Measurements from ENCODE around the gene TMEM178A. TPM values are rescaled to one million over a fixed set of nuclear protein-coding genes. Genes with fewer than 3 reads are reported as not detected.

Gene TMEM178A
- total and polyA plus RNA-seq, 2 of the 8 experiments (the other 6 are each of a cell fraction or from before 2014, with no cell fraction given) = 11.2 to 14.9 TPM

- no peaks in the 10 kb centered on the region for H3K79me1 ChIP-seq (ENCODE audit: low read depth, low read length)
- H3K4me3 ChIP-seq (ENCODE audit: extremely low read depth in 1 of 4, insufficient read depth in 2 of 4, low read depth in 3 of 4, low read length in 4 of 4) = no peak overlapping the region
- no peak overlapping the region for H4K8ac ChIP-seq (ENCODE audit: extremely low read depth, insufficient read depth, low read length)
- no peak for DNase-seq (ENCODE audit: low read depth in 1 of 2, low spot score in 2 of 2)
- no peak overlapping the region for H2AK5ac ChIP-seq (ENCODE audit: low read depth, low read length)
- H2BK5ac ChIP-seq (ENCODE audit: low read depth, low read length) = 0 out of 2 replicates have a peak overlapping the region, but pooled peaks have one; percentile 45
- H3K4ac ChIP-seq (replicated peaks; ENCODE audit: insufficient read length, low read depth, low read length) = no peak overlapping the region
- no peak overlapping the region for H3K27ac ChIP-seq (ENCODE audit: low read depth, low read length)
- H3K9ac ChIP-seq (replicated peaks in 1 of 4; ENCODE audit: extremely low read depth in 1 of 4, low read depth in 3 of 4, low read length in 3 of 4) = 0 out of 7 replicates have a peak overlapping the region, but pooled peaks of 1 of the 4 experiments have one; percentile 11
- no peak overlapping the region for H3K14ac ChIP-seq (ENCODE audit: insufficient read length)
- POLR2A ChIA-PET (ENCODE audit: partially characterized antibody) = interaction anchor here (1.2 kb wide), 1 partner anchor 22 kb away, joined by 3 read pairs; no protein-coding TSS in a partner anchor
- no peaks in the 10 kb centered on the region for H3K79me2 ChIP-seq (ENCODE audit: control insufficient read depth in 1 of 2, insufficient read depth in 2 of 2, low read length in 2 of 2)
- no peaks in the 10 kb centered on the region; a peak in 1 of 8 replicates for H3K36me3 ChIP-seq (ENCODE audit: control insufficient read depth in 2 of 4, insufficient read depth in 4 of 4, low read length in 3 of 4)
- H4K91ac ChIP-seq (replicated peaks; ENCODE audit: insufficient read length, low read length) = no peak overlapping the region
- peaks cover 0 to 4% (median 0%) of the 10 kb centered on the region in 4 experiments; a peak in 1 of 7 replicates for H3K4me1 ChIP-seq (replicated peaks in 1 of 4; ENCODE audit: control insufficient read depth in 3 of 4, insufficient read depth in 4 of 4, low read length in 3 of 4)
- CTCF ChIA-PET (ENCODE audit: partially characterized antibody) = interaction anchor here (1.0 kb wide), 1 partner anchor 39 kb away, joined by 4 read pairs; no protein-coding TSS in a partner anchor
- no peak overlapping the region for H2BK20ac ChIP-seq (ENCODE audit: low read length)
- H2AFZ ChIP-seq (ENCODE audit: low read length) = peak overlapping the region; percentile 92; the same call in 1 of the 2 replicates
- H3K18ac ChIP-seq (ENCODE audit: extremely low read depth, low read length) = no peak overlapping the region
- H3K56ac ChIP-seq (replicated peaks; ENCODE audit: insufficient read length, low read depth, low read length) = no peak overlapping the region
- no peak overlapping the region for H4K5ac ChIP-seq (ENCODE audit: insufficient read length, low read depth, low read length)
- 79% methylated on average over 5 of the region's 5 CpGs; no CpG with 5 or more reads in 1 of the 2 experiments for WGBS, 2 experiments (ENCODE audit: extremely low coverage in 1 of 2, insufficient coverage in 1 of 2, insufficient read length in 1 of 2, insufficient replicate concordance in 2 of 2, low coverage in 1 of 2, low lambda C conversion rate in 2 of 2, missing lambda C conversion rate in 1 of 2)
- no peaks in the 10 kb centered on the region for H3K27me3 ChIP-seq (replicated peaks in 1 of 4; ENCODE audit: control insufficient read depth in 3 of 4, extremely low read depth in 1 of 4, insufficient read depth in 3 of 4, low read length in 3 of 4)
- H3K23ac ChIP-seq (ENCODE audit: insufficient read length) = no peak overlapping the region
- H2BK12ac ChIP-seq (ENCODE audit: low read depth, low read length) = no peak overlapping the region
- no peaks in the 10 kb centered on the region for H4K20me1 ChIP-seq (replicated peaks in 1 of 2; ENCODE audit: control insufficient read depth in 1 of 2, insufficient read depth in 2 of 2, low read length in 2 of 2)
- FAIRE-seq = no peak
- peaks cover 4 to 13% of the 10 kb centered on the region in 2 experiments; a peak in 2 of 4 replicates for H3K9me3 ChIP-seq (ENCODE audit: insufficient read depth in 2 of 2, low read depth in 1 of 2, low read length in 1 of 2)
- no peak overlapping the region for H2BK15ac ChIP-seq (ENCODE audit: low read length)
- H2BK120ac ChIP-seq (replicated peaks; ENCODE audit: low read depth, low read length) = no peak overlapping the region
- H3K23me2 ChIP-seq (ENCODE audit: low read depth, low read length) = no peaks in the 10 kb centered on the region
- H3K4me2 ChIP-seq (ENCODE audit: insufficient read depth in 1 of 2, low read depth in 2 of 2, low read length in 2 of 2) = 0 out of 4 replicates have a peak overlapping the region, but pooled peaks of 1 of the 2 experiments have one; percentile 31
- no peak for TF ChIP-seq JUND (IDR thresholded peaks at IDR 0.05; ENCODE audit: low read length)
- TF ChIP-seq EP300 (IDR thresholded peaks at IDR 0.05; ENCODE audit: borderline replicate concordance in 1 of 2, low read depth in 2 of 2, low read length in 2 of 2) = no peak
- no peak for TF ChIP-seq SIRT6 (IDR thresholded peaks at IDR 0.05; ENCODE audit: low read length)
- TF ChIP-seq, protein P1, sequence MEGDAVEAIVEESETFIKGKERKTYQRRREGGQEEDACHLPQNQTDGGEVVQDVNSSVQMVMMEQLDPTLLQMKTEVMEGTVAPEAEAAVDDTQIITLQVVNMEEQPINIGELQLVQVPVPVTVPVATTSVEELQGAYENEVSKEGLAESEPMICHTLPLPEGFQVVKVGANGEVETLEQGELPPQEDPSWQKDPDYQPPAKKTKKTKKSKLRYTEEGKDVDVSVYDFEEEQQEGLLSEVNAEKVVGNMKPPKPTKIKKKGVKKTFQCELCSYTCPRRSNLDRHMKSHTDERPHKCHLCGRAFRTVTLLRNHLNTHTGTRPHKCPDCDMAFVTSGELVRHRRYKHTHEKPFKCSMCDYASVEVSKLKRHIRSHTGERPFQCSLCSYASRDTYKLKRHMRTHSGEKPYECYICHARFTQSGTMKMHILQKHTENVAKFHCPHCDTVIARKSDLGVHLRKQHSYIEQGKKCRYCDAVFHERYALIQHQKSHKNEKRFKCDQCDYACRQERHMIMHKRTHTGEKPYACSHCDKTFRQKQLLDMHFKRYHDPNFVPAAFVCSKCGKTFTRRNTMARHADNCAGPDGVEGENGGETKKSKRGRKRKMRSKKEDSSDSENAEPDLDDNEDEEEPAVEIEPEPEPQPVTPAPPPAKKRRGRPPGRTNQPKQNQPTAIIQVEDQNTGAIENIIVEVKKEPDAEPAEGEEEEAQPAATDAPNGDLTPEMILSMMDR (IDR thresholded peaks at IDR 0.05; ENCODE audit: control extremely low read depth in 1 of 3, insufficient read depth in 1 of 3, low read depth in 1 of 3, low read length in 3 of 3) = no peak
- TF ChIP-seq POLR2A (IDR thresholded peaks at IDR 0.05; ENCODE audit: control extremely low read depth in 1 of 2, low read depth in 2 of 2, low read length in 2 of 2) = no peak
- no peak for TF ChIP-seq ATF2 (IDR thresholded peaks at IDR 0.05; ENCODE audit: low read length)
- no peak for TF ChIP-seq GTF2F1 (IDR thresholded peaks at IDR 0.05; ENCODE audit: borderline replicate concordance, low read depth, low read length)
- TF ChIP-seq ASH2L (IDR thresholded peaks at IDR 0.05; ENCODE audit: low read length) = no peak
- no peak for TF ChIP-seq SP1 (IDR thresholded peaks at IDR 0.05; ENCODE audit: low read depth, low read length)
- no peak for TF ChIP-seq CHD1 (IDR thresholded peaks at IDR 0.05; ENCODE audit: low read depth, low read length)
Observed at GRCh38 chr2:39625927-39626270, 39.8 kb upstream of the TMEM178A start.

Measured in H1 (cell line).